HCT116 (cell line): ENCODE data around the gene SECISBP2. TPM values are rescaled to one million over a fixed set of nuclear protein-coding genes. Genes with fewer than 3 reads are reported as not detected.

Experiments used
- ATAC-seq: fragments of 200-7000 bp; cut with Tn5 transposase; 2 replicates; pipeline ENCODE4 v1.9.1; 2020; ENCODE audit warnings: mild to moderate bottlenecking, moderate library complexity
- BruUV-seq: library from RNA; stranded (reverse); fragments of 400-500 nt; replicated peaks from 2 replicates; lab custom pipeline; 2021; lab: Mats Ljungman, UMichigan
- CTCF ChIA-PET: fragments of 300-600 bp; sonication (Branson Sonifier 250); formaldehyde crosslinking; loops from one replicate; lab custom pipeline; 2021; ENCODE audit warnings: antibody characterized with exemption; lab: Charles Lee
- POLR2A ChIA-PET: fragments of 300-600, 350-600 bp; sonication (Branson Sonifier 250); formaldehyde crosslinking; loops from one replicate; lab custom pipeline; 2021; ENCODE audit warnings: antibody characterized with exemption; lab: Charles Lee
- RAD21 ChIA-PET, 2 experiments: fragments of 300-600 bp; sonication (Branson Sonifier 250); formaldehyde crosslinking; loops; one replicate each; lab custom pipeline; 2023; ENCODE audit warnings: low total read pairs in 2 of 2; ENCODE audit not compliant: uncharacterized antibody in 2 of 2, unreplicated experiment in 2 of 2, low non-redundant PET in 1 of 2; lab: Charles Lee
- DNase-seq: peaks from one replicate; pipeline ENCODE4 v3.0.0-alpha.2; 2010; ENCODE audit warnings: low read depth, low spot score
- H2AFZ ChIP-seq: fragments of 200-600 bp; shearing (Covaris generic), sonication (generic); 2 replicates; pipeline ENCODE4 v1.6.1; 2017; ENCODE audit warnings: low read depth, mixed run types, mixed read lengths, antibody characterized with exemption, low read length; ENCODE audit not compliant: poor library complexity, severe bottlenecking
- H3K27ac ChIP-seq: 2 replicates; pipeline ENCODE4 v1.5.1; 2012; ENCODE audit warnings: low read depth, low read length
- H3K27me3 ChIP-seq: fragments of 200-600 bp; sonication (generic); 2 replicates; pipeline ENCODE4 v1.6.1; 2016; ENCODE audit warnings: mixed run types, low read length, mixed read lengths; ENCODE audit not compliant: insufficient read depth
- H3K36me3 ChIP-seq, 2 experiments: fragments of 200-500 bp in 1 of 2; fragments of 200-600 bp in 1 of 2; sonication (Bioruptor generic) in 1 of 2; sonication (generic) in 1 of 2; 2 replicates each; pipeline versions ENCODE4 v1.5.1 to v1.6.1; 2014 to 2016; ENCODE audit warnings: low read length in 2 of 2, inconsistent platforms in 1 of 2, mixed read lengths in 1 of 2, mixed run types in 1 of 2; ENCODE audit not compliant: insufficient read depth in 2 of 2, control insufficient read depth in 1 of 2
- H3K4me1 ChIP-seq, 2 experiments: fragments of 200-600 bp in 1 of 2; sonication (generic) in 1 of 2; 2 replicates each; pipeline versions ENCODE4 v1.5.1 to v1.6.1; 2012 to 2017; ENCODE audit warnings: low read length in 2 of 2, inconsistent platforms in 1 of 2, mild to moderate bottlenecking in 1 of 2, mixed read lengths in 1 of 2, mixed run types in 1 of 2, moderate library complexity in 1 of 2; ENCODE audit not compliant: insufficient read depth in 2 of 2, control insufficient read depth in 1 of 2
- H3K4me2 ChIP-seq: fragments of 200-600 bp; sonication (generic); 2 replicates; pipeline ENCODE4 v1.6.1; 2017; ENCODE audit warnings: mixed run types, low read length, mixed read lengths
- H3K4me3 ChIP-seq, 2 experiments: fragments of 200-600 bp in 1 of 2; sonication (generic) in 1 of 2; replicated peaks in 1 of 2; 2 replicates each; pipeline ENCODE4 v1.5.1; 2011 to 2016; ENCODE audit warnings: low read length in 2 of 2, control low read depth in 1 of 2, low read depth in 1 of 2, mild to moderate bottlenecking in 1 of 2, mixed read lengths in 1 of 2, mixed run types in 1 of 2
- H3K79me2 ChIP-seq: fragments of 200-600 bp; sonication (generic); 2 replicates; pipeline ENCODE4 v1.6.1; 2017; ENCODE audit warnings: mild to moderate bottlenecking, mixed run types, low read length, moderate library complexity, mixed read lengths; ENCODE audit not compliant: insufficient read depth
- H3K9ac ChIP-seq: fragments of 200-600 bp; sonication (generic); 2 replicates; pipeline ENCODE4 v1.6.1; 2016; ENCODE audit warnings: low read length, mixed read lengths
- H3K9me2 ChIP-seq: fragments of 200-600 bp; sonication (generic), shearing (Covaris generic); 2 replicates; pipeline ENCODE4 v1.6.1; 2017; ENCODE audit warnings: mixed run types, mild to moderate bottlenecking, moderate library complexity; ENCODE audit not compliant: insufficient read depth
- H3K9me3 ChIP-seq, 2 experiments: fragments of 200-500 bp in 1 of 2; fragments of 200-600 bp in 1 of 2; sonication (Bioruptor generic) in 1 of 2; sonication (generic) in 1 of 2; 2 replicates each; pipeline ENCODE4 v1.6.1; 2014 to 2017; ENCODE audit warnings: low read length in 2 of 2, mixed read lengths in 2 of 2, inconsistent platforms in 1 of 2, low read depth in 1 of 2, mild to moderate bottlenecking in 1 of 2, mixed run types in 1 of 2, moderate library complexity in 1 of 2; ENCODE audit not compliant: control insufficient read depth in 1 of 2, insufficient read depth in 1 of 2
- H4K20me1 ChIP-seq: fragments of 200-600 bp; sonication (generic), shearing (Covaris generic); 2 replicates; pipeline ENCODE4 v1.6.1; 2017; ENCODE audit warnings: mixed run types, mild to moderate bottlenecking, moderate library complexity; ENCODE audit not compliant: insufficient read depth
- ATF3 ChIP-seq: IDR thresholded peaks from 2 replicates; pipeline ENCODE4 v1.6.1; 2012
- CBX3 ChIP-seq: IDR thresholded peaks from 2 replicates; pipeline ENCODE4 v1.6.1; 2012; ENCODE audit warnings: low read depth
- CEBPB ChIP-seq: IDR thresholded peaks from 2 replicates; pipeline ENCODE4 v1.6.1; 2012; ENCODE audit warnings: low read depth
- EGR1 ChIP-seq: IDR thresholded peaks from 2 replicates; pipeline ENCODE4 v1.6.1; 2012; ENCODE audit warnings: low read depth
- ELF1 ChIP-seq: IDR thresholded peaks from 2 replicates; pipeline ENCODE4 v1.6.1; 2012; ENCODE audit warnings: low read depth, borderline replicate concordance
- EZH2 ChIP-seq: fragments of 200-600 bp; sonication (generic); IDR thresholded peaks from 2 replicates; pipeline ENCODE4 v1.6.1; 2017; ENCODE audit warnings: antibody characterized with exemption, mixed run types
- EZH2phosphoT487 ChIP-seq: fragments of 200-600 bp; IDR thresholded peaks from 2 replicates; pipeline ENCODE4 v1.6.1; 2018; ENCODE audit warnings: antibody characterized with exemption, borderline replicate concordance
- FOSL1 ChIP-seq: IDR thresholded peaks from 2 replicates; pipeline ENCODE4 v1.6.1; 2012; ENCODE audit warnings: low read depth
- JUND ChIP-seq: IDR thresholded peaks from 2 replicates; pipeline ENCODE4 v1.6.1; 2012
- POLR2A ChIP-seq: IDR thresholded peaks from 2 replicates; pipeline ENCODE4 v1.7.0; 2011; ENCODE audit warnings: borderline replicate concordance; ENCODE audit not compliant: insufficient read depth, insufficient read length; ENCODE audit errors: extremely low read depth
- POLR2AphosphoS5 ChIP-seq: IDR thresholded peaks from 2 replicates; pipeline ENCODE4 v1.6.1; 2011; ENCODE audit warnings: mild to moderate bottlenecking, low read depth, low read length, moderate library complexity
- RAD21 ChIP-seq: IDR thresholded peaks from 2 replicates; pipeline ENCODE4 v1.6.1; 2012; ENCODE audit warnings: low read depth, mild to moderate bottlenecking
- SIN3A ChIP-seq: IDR thresholded peaks from 2 replicates; pipeline ENCODE4 v1.6.1; 2012; ENCODE audit warnings: low read depth
- SP1 ChIP-seq: IDR thresholded peaks from 2 replicates; pipeline ENCODE4 v1.6.1; 2012; ENCODE audit warnings: low read depth
- SRF ChIP-seq: IDR thresholded peaks from 2 replicates; pipeline ENCODE4 v1.6.1; 2012; ENCODE audit warnings: low read depth
- TCF7L2 ChIP-seq: IDR thresholded peaks from 2 replicates; pipeline ENCODE4 v1.7.0; 2011; ENCODE audit warnings: borderline replicate concordance, inconsistent platforms; ENCODE audit not compliant: insufficient read depth, insufficient read length; ENCODE audit errors: extremely low read depth
- YY1 ChIP-seq: IDR thresholded peaks from 2 replicates; pipeline ENCODE4 v1.6.1; 2011; ENCODE audit warnings: low read length, low read depth, moderate library complexity, mild to moderate bottlenecking; ENCODE audit not compliant: insufficient replicate concordance; ENCODE audit errors: extremely low read depth
- ZFX ChIP-seq: fragments of 450-650 bp; IDR thresholded peaks from 2 replicates; pipeline ENCODE4 v1.6.1; 2017
- ZNF274 ChIP-seq: fragments of 200-500 bp; sonication (Bioruptor generic); IDR thresholded peaks from 2 replicates; pipeline ENCODE4 v1.6.1; 2014; ENCODE audit warnings: mild to moderate bottlenecking, low read depth, low read length, inconsistent platforms
- intact Hi-C: fragments of 100-400 bp; cut with micrococcal nuclease; formaldehyde crosslinking; loops from 2 replicates; pipeline ENCODE4 v1.10.0; 2022
- total RNA-seq: library from RNA; stranded (reverse); gene quantifications from one replicate; pipeline ENCODE4 v1.2.1, GENCODE V29; 2021; ENCODE audit not compliant: unreplicated experiment
- TF ChIP-seq, protein P1 (sequence below): IDR thresholded peaks from 2 replicates; pipeline ENCODE4 v1.6.1; 2011; ENCODE audit warnings: mild to moderate bottlenecking, low read length, moderate library complexity; ENCODE audit not compliant: insufficient replicate concordance; ENCODE audit errors: extremely low read depth

SECISBP2 gene
- total RNA-seq, 1 experiment from 2014 or later, result 41.6 TPM

GRCh38 chr9:89330513-89330912, 12.2 kb downstream of the SECISBP2 start:
- no peak overlapping the region for H3K4me3 ChIP-seq
- RAD21 ChIA-PET, result no interaction called here
- H3K9me2 ChIP-seq, result no peaks in the 10 kb centered on the region
- H4K20me1 ChIP-seq, result 0 out of 2 replicates have a peak, but pooled peaks cover 3% of the 10 kb centered on the region
- H3K9ac ChIP-seq, result no peak overlapping the region
- CTCF ChIA-PET, result no interaction called here
- no TSS peak for BruUV-seq
- intact Hi-C loops, result no loop called here
- H3K27ac ChIP-seq, result no peak overlapping the region
- no peaks in the 10 kb centered on the region for H3K27me3 ChIP-seq
- no peaks in the 10 kb centered on the region for H3K4me1 ChIP-seq
- no peak overlapping the region for H2AFZ ChIP-seq
- no peaks in the 10 kb centered on the region for H3K9me3 ChIP-seq
- TF ChIP-seq EZH2, result no peak
- no peak for TF ChIP-seq SP1
- TF ChIP-seq SRF, result no peak
- no peak for TF ChIP-seq SIN3A
- TF ChIP-seq EZH2phosphoT487, result no peak
- TF ChIP-seq YY1, result no peak
- no peak for TF ChIP-seq POLR2A
- no peak for TF ChIP-seq ZFX
- TF ChIP-seq ATF3, result no peak
- no peak for TF ChIP-seq RAD21
- TF ChIP-seq, protein P1, sequence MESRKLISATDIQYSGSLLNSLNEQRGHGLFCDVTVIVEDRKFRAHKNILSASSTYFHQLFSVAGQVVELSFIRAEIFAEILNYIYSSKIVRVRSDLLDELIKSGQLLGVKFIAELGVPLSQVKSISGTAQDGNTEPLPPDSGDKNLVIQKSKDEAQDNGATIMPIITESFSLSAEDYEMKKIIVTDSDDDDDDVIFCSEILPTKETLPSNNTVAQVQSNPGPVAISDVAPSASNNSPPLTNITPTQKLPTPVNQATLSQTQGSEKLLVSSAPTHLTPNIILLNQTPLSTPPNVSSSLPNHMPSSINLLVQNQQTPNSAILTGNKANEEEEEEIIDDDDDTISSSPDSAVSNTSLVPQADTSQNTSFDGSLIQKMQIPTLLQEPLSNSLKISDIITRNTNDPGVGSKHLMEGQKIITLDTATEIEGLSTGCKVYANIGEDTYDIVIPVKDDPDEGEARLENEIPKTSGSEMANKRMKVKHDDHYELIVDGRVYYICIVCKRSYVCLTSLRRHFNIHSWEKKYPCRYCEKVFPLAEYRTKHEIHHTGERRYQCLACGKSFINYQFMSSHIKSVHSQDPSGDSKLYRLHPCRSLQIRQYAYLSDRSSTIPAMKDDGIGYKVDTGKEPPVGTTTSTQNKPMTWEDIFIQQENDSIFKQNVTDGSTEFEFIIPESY, result no peak
- no peak for TF ChIP-seq FOSL1
- TF ChIP-seq CEBPB, result no peak
- no peak for TF ChIP-seq TCF7L2
- TF ChIP-seq ZNF274, result no peak
- TF ChIP-seq EGR1, result no peak
- TF ChIP-seq CBX3, result no peak
- no peak for TF ChIP-seq JUND
- TF ChIP-seq POLR2AphosphoS5, result no peak
- no peak for TF ChIP-seq ELF1
- H3K36me3 ChIP-seq, result peaks cover 29 to 38% of the 10 kb centered on the region in 2 experiments; a peak in 3 of 4 replicates
- POLR2A ChIA-PET, result no interaction called here
- H3K4me2 ChIP-seq, result no peak overlapping the region
- ATAC-seq, result no peak
- DNase-seq, result no peak
- H3K79me2 ChIP-seq, result no peaks in the 10 kb centered on the region
